ENCODE results near the gene OTULINL.

OTULINL gene

DNA sequence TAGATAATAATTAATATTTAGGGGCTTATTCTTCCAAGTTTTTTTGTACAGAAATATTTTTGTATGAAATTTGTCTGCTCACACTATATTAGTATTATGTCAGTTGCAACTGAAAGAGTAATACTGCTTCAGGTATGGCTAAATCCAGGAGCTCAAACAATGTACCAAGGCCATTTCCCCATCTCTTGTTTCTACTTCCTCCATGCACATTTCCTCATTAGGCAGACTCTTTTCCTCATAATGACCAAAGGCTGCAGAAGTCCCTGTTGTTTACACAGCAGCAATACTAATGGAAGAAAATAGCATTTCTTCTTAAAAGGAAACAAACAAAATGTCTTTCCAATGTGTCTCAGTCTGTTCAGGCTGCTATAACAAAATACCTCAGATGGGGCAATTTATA is 9.2 kb upstream of the OTULINL start:
- no peak for TF ChIP-seq Cebpa-rat (IDR thresholded peaks at IDR 0.05)
- peaks cover 8 to 23% (median 15%) of the 10 kb centered on the region in 11 experiments for H3K9me3 ChIP-seq (replicated peaks in 1 of 11)
- peaks cover 10 to 46% (median 31%) of the 10 kb centered on the region in 10 experiments; a peak in 19 of 20 replicates for H3K4me1 ChIP-seq
- H3K9ac ChIP-seq, result no peak overlapping the region
- no peak overlapping the region; a peak in 2 of 22 replicates for H3K4me2 ChIP-seq
- 0 out of 22 replicates have a peak, but pooled peaks cover 0 to 4% (median 0%) of the 10 kb centered on the region in 11 experiments for H3K36me3 ChIP-seq
- no peak overlapping the region for H3K4me3 ChIP-seq
- no peaks in the 10 kb centered on the region for H4K20me1 ChIP-seq
- no peak overlapping the region; a peak in 1 of 22 replicates for H3K27ac ChIP-seq
- no peaks in the 10 kb centered on the region for H3K27me3 ChIP-seq

- Histone ChIP-seq H3K4me3 (no peak overlapping the region), H3K9me3 (replicated peaks in 1 of 11) (peaks cover 5 to 23% (median 15%) of the 10 kb centered on the region in 11 experiments), H3K4me1 (peaks cover 10 to 46% (median 31%) of the 10 kb centered on the region in 10 experiments; a peak in 19 of 20 replicates), H4K20me1 (no peaks in the 10 kb centered on the region), H3K27ac (peak overlapping the region in 2 of 11 experiments; percentile 78; a peak in 2 of 22 replicates), H3K4me2 (no peak overlapping the region; a peak in 3 of 22 replicates), H3K9ac (no peak overlapping the region), H3K36me3 (no peaks in the 10 kb centered on the region), H3K27me3 (no peaks in the 10 kb centered on the region)
- no peak for TF ChIP-seq Cebpa-rat (IDR thresholded peaks at IDR 0.05)
These were observed 8.8 kb upstream of the OTULINL start for GRCh38 chr5:14572836-14573235.

DNA sequence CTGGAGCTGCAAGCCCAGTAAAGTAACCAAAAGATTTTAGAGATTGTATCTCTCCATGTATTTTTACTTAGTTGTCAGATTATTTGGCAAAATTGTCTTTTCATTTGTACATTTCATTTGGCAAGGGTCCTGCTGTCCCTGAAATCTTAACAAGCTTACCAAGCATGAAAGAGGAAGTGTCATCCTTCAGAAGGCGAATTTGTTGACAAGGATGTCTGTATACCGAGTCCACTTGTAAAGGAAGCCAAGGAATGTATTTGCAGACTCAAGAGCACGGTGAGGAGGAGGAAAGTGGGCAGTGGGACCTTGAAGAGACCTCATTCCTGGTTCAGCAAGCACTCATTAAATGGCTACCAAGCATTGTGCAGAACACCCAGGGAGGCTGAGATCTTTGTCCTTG is 7.5 kb upstream of the OTULINL start:
- Histone ChIP-seq H3K27ac (peak overlapping the region in 8 of 11 experiments; percentile 13 to 78 (median 58); a peak in 15 of 22 replicates), H3K36me3 (no peaks in the 10 kb centered on the region), H3K27me3 (no peaks in the 10 kb centered on the region), H4K20me1 (no peaks in the 10 kb centered on the region), H3K9ac (peak overlapping the region in 4 of 11 experiments; percentile 21 to 56 (median 48); a peak in 5 of 22 replicates), H3K4me2 (peak overlapping the region in 9 of 11 experiments; percentile 50 to 95 (median 84); a peak in 17 of 22 replicates), H3K4me3 (peak overlapping the region in 1 of 10 experiments; percentile 37; a peak in 2 of 20 replicates), H3K9me3 (replicated peaks in 1 of 11) (peaks cover 6 to 30% (median 17%) of the 10 kb centered on the region in 11 experiments; a peak in 18 of 22 replicates), H3K4me1 (peaks cover 10 to 46% (median 31%) of the 10 kb centered on the region in 10 experiments; a peak in 19 of 20 replicates)
- no peak for TF ChIP-seq Cebpa-rat (IDR thresholded peaks at IDR 0.05)

GRCh38 chr5:14574891-14575508 is 6.6 kb upstream of the OTULINL start:
- peak overlapping the region in 4 of 11 experiments; percentile 21 to 56 (median 48); a peak in 6 of 22 replicates for H3K9ac ChIP-seq

DNA sequence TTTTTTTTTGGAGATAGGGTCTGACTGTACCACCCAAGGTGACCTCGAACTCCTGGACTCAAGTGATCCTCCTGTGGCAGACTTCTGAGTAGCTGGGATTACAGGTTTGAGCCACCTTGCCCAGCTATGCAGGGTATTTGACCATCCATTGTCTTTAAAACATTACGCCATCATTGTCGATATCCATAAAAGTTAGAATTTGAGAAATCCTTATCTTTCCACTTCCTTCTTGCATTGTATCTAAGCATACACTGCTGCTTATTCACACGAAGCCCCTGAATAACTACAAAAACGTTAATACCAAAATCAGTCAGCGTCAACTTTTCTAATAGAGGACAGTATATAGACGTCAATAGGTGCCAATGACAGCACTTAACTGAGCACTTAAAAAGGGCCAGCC is 5.4 kb upstream of the OTULINL start:
- Histone ChIP-seq H4K20me1 (no peaks in the 10 kb centered on the region), H3K36me3 (no peaks in the 10 kb centered on the region), H3K9ac (no peak overlapping the region), H3K4me1 (peaks cover 13 to 53% (median 33%) of the 10 kb centered on the region in 10 experiments), H3K27ac (peak overlapping the region in 6 of 11 experiments; percentile 11 to 78 (median 67); a peak in 8 of 22 replicates), H3K9me3 (replicated peaks in 1 of 11) (peaks cover 6 to 28% (median 17%) of the 10 kb centered on the region in 11 experiments; a peak in 18 of 22 replicates), H3K27me3 (peaks cover 6 to 19% (median 14%) of the 10 kb centered on the region in 11 experiments; a peak in 21 of 22 replicates), H3K4me2 (peak overlapping the region in 6 of 11 experiments; percentile 80 to 95 (median 88); a peak in 10 of 22 replicates), H3K4me3 (no peak overlapping the region)
- no peak for TF ChIP-seq Cebpa-rat (IDR thresholded peaks at IDR 0.05)

More at GRCh38 chr5:14574891-14575508, 6.6 kb upstream of the OTULINL start:
- H3K4me1 ChIP-seq, result peaks cover 10 to 46% (median 31%) of the 10 kb centered on the region in 10 experiments; a peak in 19 of 20 replicates
- H3K4me3 ChIP-seq, result peak overlapping the region in 2 of 10 experiments; percentile 2 to 37; a peak in 2 of 20 replicates
- H3K4me2 ChIP-seq, result peak overlapping the region in 10 of 11 experiments; percentile 39 to 95 (median 82); a peak in 19 of 22 replicates
- H3K27ac ChIP-seq, result peak overlapping the region in 9 of 11 experiments; percentile 6 to 78 (median 55); a peak in 16 of 22 replicates
- H3K9me3 ChIP-seq (replicated peaks in 1 of 11), result peaks cover 6 to 30% (median 17%) of the 10 kb centered on the region in 11 experiments; a peak in 18 of 22 replicates
- no peak for TF ChIP-seq Cebpa-rat (IDR thresholded peaks at IDR 0.05)
- no peaks in the 10 kb centered on the region for H3K36me3 ChIP-seq
- no peaks in the 10 kb centered on the region for H4K20me1 ChIP-seq
- H3K27me3 ChIP-seq, result peaks cover 0 to 8% (median 2%) of the 10 kb centered on the region in 11 experiments; a peak in 5 of 22 replicates

- H3K4me3 ChIP-seq, result no peak overlapping the region
- H3K27me3 ChIP-seq, result peaks cover 11 to 29% (median 24%) of the 10 kb centered on the region in 11 experiments
- H3K4me1 ChIP-seq, result peaks cover 17 to 47% (median 35%) of the 10 kb centered on the region in 10 experiments
- peaks cover 6 to 25% (median 17%) of the 10 kb centered on the region in 11 experiments; a peak in 18 of 22 replicates for H3K9me3 ChIP-seq (replicated peaks in 1 of 11)
- no peaks in the 10 kb centered on the region for H3K36me3 ChIP-seq
- H4K20me1 ChIP-seq, result peaks cover 0 to under 1% (median 0%) of the 10 kb centered on the region in 11 experiments; a peak in 1 of 22 replicates
- TF ChIP-seq Cebpa-rat (IDR thresholded peaks at IDR 0.05), result no peak
- no peak overlapping the region for H3K9ac ChIP-seq
- peak overlapping the region in 2 of 11 experiments; percentile 13 to 24; a peak in 1 of 22 replicates for H3K27ac ChIP-seq
- no peak overlapping the region for H3K4me2 ChIP-seq
These were observed 4.4 kb upstream of the OTULINL start for GRCh38 chr5:14577079-14577725.

DNA sequence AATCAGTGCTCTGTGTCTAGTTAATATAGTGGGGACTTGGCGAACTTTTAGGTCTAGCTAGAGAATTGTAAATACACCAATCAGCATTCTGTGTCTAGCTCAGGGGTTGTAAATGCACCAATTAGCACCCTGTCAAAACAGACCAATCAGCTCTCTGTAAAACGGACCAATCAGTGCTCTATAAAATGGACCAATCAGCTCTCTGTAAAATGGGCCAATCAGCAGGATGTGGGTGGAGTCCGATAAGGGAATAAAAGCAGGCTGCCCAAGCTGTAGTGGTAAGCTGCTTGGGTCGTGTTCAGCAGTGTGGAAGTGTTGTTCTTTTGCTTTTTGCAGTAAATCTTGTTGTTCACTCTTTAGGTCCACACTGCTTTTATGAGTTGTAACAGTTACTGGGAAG is 3.6 kb upstream of the OTULINL start:
- Histone ChIP-seq H3K4me2 (no peak overlapping the region), H3K27ac (no peak overlapping the region), H3K9ac (no peak overlapping the region), H3K9me3 (replicated peaks in 1 of 11) (peaks cover 6 to 23% (median 17%) of the 10 kb centered on the region in 11 experiments; a peak in 18 of 22 replicates), H3K27me3 (peaks cover 18 to 37% (median 31%) of the 10 kb centered on the region in 11 experiments), H3K4me3 (no peak overlapping the region), H4K20me1 (peaks cover 0 to 8% (median 0%) of the 10 kb centered on the region in 11 experiments; a peak in 4 of 22 replicates), H3K36me3 (no peaks in the 10 kb centered on the region), H3K4me1 (peaks cover 17 to 50% (median 37%) of the 10 kb centered on the region in 10 experiments)
- TF ChIP-seq Cebpa-rat (IDR thresholded peaks at IDR 0.05), result no peak

DNA sequence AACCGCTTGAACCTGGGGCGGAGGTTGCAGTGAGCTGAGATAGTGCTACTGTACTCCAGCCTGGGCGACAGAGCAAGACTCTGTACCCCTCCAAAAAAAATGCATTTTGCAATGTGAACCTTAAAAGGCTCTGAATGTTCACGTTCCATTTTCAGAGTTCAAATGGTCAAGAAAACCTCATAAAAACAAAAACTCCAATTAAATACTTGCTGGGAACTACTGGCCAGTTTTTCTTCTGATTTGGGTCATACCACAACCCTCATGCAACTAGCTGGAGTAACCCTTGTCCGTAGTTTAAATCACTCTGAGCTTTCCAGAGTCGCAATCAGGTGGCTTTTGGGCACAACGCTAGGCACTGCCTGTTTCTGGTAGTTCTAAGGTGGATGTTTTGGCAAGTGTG is 2.3 kb upstream of the OTULINL start:
- Histone ChIP-seq H3K27me3 (peaks cover 31 to 50% (median 44%) of the 10 kb centered on the region in 11 experiments), H3K9me3 (replicated peaks in 1 of 11) (peaks cover 6 to 23% (median 17%) of the 10 kb centered on the region in 11 experiments; a peak in 18 of 22 replicates), H3K36me3 (no peaks in the 10 kb centered on the region)

More for the DNA sequence above, 2.3 kb upstream of the OTULINL start:
- TF ChIP-seq Cebpa-rat (IDR thresholded peaks at IDR 0.05), result no peak
- Histone ChIP-seq H3K4me1 (peaks cover 13 to 38% (median 29%) of the 10 kb centered on the region in 10 experiments), H4K20me1 (peaks cover 0 to 9% (median 0%) of the 10 kb centered on the region in 11 experiments; a peak in 6 of 22 replicates), H3K4me2 (no peak overlapping the region), H3K27ac (no peak overlapping the region), H3K9ac (no peak overlapping the region), H3K4me3 (no peak overlapping the region)

Measured in BLaER1 treated with 17β-estradiol and CSF1 and Interleukin-3, amounts not matched to agents 10 nM and 100 nM (cell line).